IMR-90 (cell line): Measurements from ENCODE around the gene SSX2IP. TPM values are rescaled to one million over a fixed set of nuclear protein-coding genes. Genes with fewer than 3 reads are reported as not detected.

Experiments used
- ATAC-seq: fragments of 200-7000 bp; cut with Tn5 transposase; 2 replicates; pipeline ENCODE4 v1.9.1; 2020; ENCODE audit warnings: low read depth, mild to moderate bottlenecking, moderate library complexity
- BruUV-seq: library from RNA; stranded (reverse); fragments of 400-500 nt; replicated peaks from 2 replicates; lab custom pipeline; 2021; lab: Mats Ljungman, UMichigan
- CTCF ChIA-PET: fragments of 300-600 bp; formaldehyde crosslinking; extraction: SDS; loops from one replicate; lab custom pipeline; 2021; ENCODE audit warnings: antibody characterized with exemption; lab: Yijun Ruan, JAX
- POLR2A ChIA-PET: fragments of 300-600 bp; sonication (Branson Sonifier 250); formaldehyde crosslinking; loops from one replicate; lab custom pipeline; 2022; ENCODE audit warnings: antibody characterized with exemption; ENCODE audit not compliant: unreplicated experiment; lab: Charles Lee
- DNase-seq: peaks from one replicate; pipeline ENCODE4 v3.0.0; 2013
- H2AFZ ChIP-seq: replicated peaks from 2 replicates; pipeline ENCODE3; 2013; ENCODE audit warnings: low read length, mild to moderate bottlenecking; ENCODE audit not compliant: poor library complexity
- H2AK5ac ChIP-seq: 2 replicates; pipeline ENCODE4 v1.6.1; 2013; ENCODE audit warnings: low read depth, low read length, inconsistent platforms
- H2AK9ac ChIP-seq: replicated peaks from 2 replicates; pipeline ENCODE3; 2013; ENCODE audit warnings: mild to moderate bottlenecking, low read depth, low read length, moderate library complexity; ENCODE audit not compliant: poor library complexity
- H2BK120ac ChIP-seq: 2 replicates; pipeline ENCODE4 v1.6.1; 2013; ENCODE audit warnings: low read depth, low read length, inconsistent platforms
- H2BK15ac ChIP-seq: 3 replicates; pipeline ENCODE4 v1.6.1; 2013; ENCODE audit warnings: low read depth, low read length, inconsistent platforms
- H2BK20ac ChIP-seq: 2 replicates; pipeline ENCODE4 v1.6.1; 2013; ENCODE audit warnings: low read depth, mild to moderate bottlenecking, inconsistent platforms, low read length, moderate library complexity
- H2BK5ac ChIP-seq: 2 replicates; pipeline ENCODE4 v1.6.1; 2013; ENCODE audit warnings: mild to moderate bottlenecking, low read depth, low read length, inconsistent platforms; ENCODE audit not compliant: poor library complexity, severe bottlenecking
- H3K14ac ChIP-seq: replicated peaks from 2 replicates; pipeline ENCODE4 v1.6.1; 2013; ENCODE audit warnings: low read depth, low read length, inconsistent platforms
- H3K18ac ChIP-seq: 2 replicates; pipeline ENCODE4 v1.6.1; 2013; ENCODE audit warnings: low read depth, low read length, control low read depth
- H3K23ac ChIP-seq: 2 replicates; pipeline ENCODE4 v1.6.1; 2013; ENCODE audit warnings: low read depth, low read length, inconsistent platforms
- H3K27ac ChIP-seq: 2 replicates; pipeline ENCODE4 v1.5.1; 2013; ENCODE audit warnings: mild to moderate bottlenecking, control low read depth, low read length; ENCODE audit not compliant: insufficient read depth
- H3K27me3 ChIP-seq: 2 replicates; pipeline ENCODE4 v1.6.1; 2013; ENCODE audit warnings: low read length; ENCODE audit not compliant: control insufficient read depth, insufficient read depth
- H3K36me3 ChIP-seq: 2 replicates; pipeline ENCODE4 v1.6.1; 2013; ENCODE audit warnings: low read length, mixed read lengths; ENCODE audit not compliant: control insufficient read depth, insufficient read depth
- H3K4ac ChIP-seq: 2 replicates; pipeline ENCODE4 v1.6.1; 2013; ENCODE audit warnings: low read depth, low read length, inconsistent platforms
- H3K4me1 ChIP-seq: 2 replicates; pipeline ENCODE4 v1.6.1; 2013; ENCODE audit warnings: low read length, mixed read lengths; ENCODE audit not compliant: control insufficient read depth, insufficient read depth
- H3K4me2 ChIP-seq: 2 replicates; pipeline ENCODE4 v1.6.1; 2013; ENCODE audit warnings: low read depth, mild to moderate bottlenecking, control low read depth, low read length, moderate library complexity
- H3K4me3 ChIP-seq: 2 replicates; pipeline ENCODE4 v1.5.1; 2013; ENCODE audit warnings: low read depth, mild to moderate bottlenecking, control low read depth, low read length, moderate library complexity; ENCODE audit not compliant: insufficient read depth
- H3K56ac ChIP-seq: 2 replicates; pipeline ENCODE4 v1.6.1; 2013; ENCODE audit warnings: low read length, inconsistent platforms; ENCODE audit not compliant: insufficient read depth; ENCODE audit errors: extremely low read depth
- H3K79me1 ChIP-seq, 2 experiments: 2 replicates each; pipeline ENCODE4 v1.6.1; 2013; ENCODE audit warnings: low read length in 2 of 2, inconsistent platforms in 1 of 2, low read depth in 1 of 2
- H3K9ac ChIP-seq: 2 replicates; pipeline ENCODE4 v1.6.1; 2013; ENCODE audit warnings: low read depth, low read length, control low read depth
- H3K9me1 ChIP-seq: 2 replicates; pipeline ENCODE4 v1.6.1; 2013; ENCODE audit warnings: low read length, inconsistent platforms; ENCODE audit not compliant: insufficient read depth
- H3K9me3 ChIP-seq: 2 replicates; pipeline ENCODE4 v1.6.1; 2013; ENCODE audit warnings: low read length; ENCODE audit not compliant: control insufficient read depth, insufficient read depth
- H4K20me1 ChIP-seq: 2 replicates; pipeline ENCODE4 v1.6.1; 2013; ENCODE audit warnings: low read length, inconsistent platforms; ENCODE audit not compliant: insufficient read depth
- H4K5ac ChIP-seq: 2 replicates; pipeline ENCODE4 v1.6.1; 2013; ENCODE audit warnings: mild to moderate bottlenecking, low read depth, low read length, control low read depth
- H4K8ac ChIP-seq, 2 experiments: 2 replicates each; pipeline ENCODE4 v1.6.1; 2013; ENCODE audit warnings: low read depth in 2 of 2, low read length in 2 of 2, control low read depth in 1 of 2, inconsistent platforms in 1 of 2
- H4K91ac ChIP-seq: 2 replicates; pipeline ENCODE4 v1.6.1; 2013; ENCODE audit warnings: low read depth, low read length, inconsistent platforms; ENCODE audit not compliant: insufficient read depth
- BHLHE40 ChIP-seq: fragments of 150-350 bp; IDR thresholded peaks from 2 replicates; pipeline ENCODE4 v1.6.1; 2016; ENCODE audit warnings: mild to moderate bottlenecking, low read depth, low read length
- CEBPB ChIP-seq: IDR thresholded peaks from 2 replicates; pipeline ENCODE4 v1.6.1; 2012; ENCODE audit warnings: low read depth, low read length, improper control_type of control experiment
- CHD1 ChIP-seq: IDR thresholded peaks from 2 replicates; pipeline ENCODE4 v1.6.1; 2012; ENCODE audit warnings: low read depth, low read length, improper control_type of control experiment
- CTCF ChIP-seq: conservative IDR thresholded peaks from 2 replicates; pipeline ENCODE4 v1.5.1; 2012; ENCODE audit warnings: mild to moderate bottlenecking, low read depth, low read length, improper control_type of control experiment
- ELK1 ChIP-seq: fragments of 150-350 bp; IDR thresholded peaks from 2 replicates; pipeline ENCODE4 v1.6.1; 2016; ENCODE audit warnings: low read depth, mild to moderate bottlenecking, low read length, moderate library complexity, borderline replicate concordance
- FOS ChIP-seq: fragments of 150-350 bp; IDR thresholded peaks from 2 replicates; pipeline ENCODE4 v1.6.1; 2016; ENCODE audit warnings: low read depth, low read length
- MAFK ChIP-seq: IDR thresholded peaks from 2 replicates; pipeline ENCODE4 v1.6.1; 2012; ENCODE audit warnings: low read depth, low read length, improper control_type of control experiment
- MAZ ChIP-seq: IDR thresholded peaks from 2 replicates; pipeline ENCODE4 v1.6.1; 2012; ENCODE audit warnings: low read depth, mild to moderate bottlenecking, low read length, improper control_type of control experiment, moderate library complexity, borderline replicate concordance
- MXI1 ChIP-seq: IDR thresholded peaks from 2 replicates; pipeline ENCODE4 v1.6.1; 2012; ENCODE audit warnings: low read depth, mild to moderate bottlenecking, low read length, moderate library complexity, borderline replicate concordance
- NFE2L2 ChIP-seq: fragments of 150-350 bp; IDR thresholded peaks from 2 replicates; pipeline ENCODE4 v1.6.1; 2016; ENCODE audit warnings: low read depth, mild to moderate bottlenecking, low read length
- POLR2A ChIP-seq: IDR thresholded peaks from 2 replicates; pipeline ENCODE4 v1.6.1; 2012; ENCODE audit warnings: mild to moderate bottlenecking, low read depth, low read length
- RAD21 ChIP-seq: IDR thresholded peaks from 2 replicates; pipeline ENCODE4 v1.6.1; 2012; ENCODE audit warnings: low read length, improper control_type of control experiment
- RCOR1 ChIP-seq: IDR thresholded peaks from 2 replicates; pipeline ENCODE4 v1.6.1; 2012; ENCODE audit warnings: mild to moderate bottlenecking, low read length, improper control_type of control experiment; ENCODE audit not compliant: insufficient replicate concordance
- RFX5 ChIP-seq: IDR thresholded peaks from 2 replicates; pipeline ENCODE4 v1.8.0; 2012; ENCODE audit warnings: low read depth, mild to moderate bottlenecking, low read length, moderate library complexity
- SMC3 ChIP-seq: fragments of 150-350 bp; IDR thresholded peaks from 2 replicates; pipeline ENCODE4 v1.6.1; 2016; ENCODE audit warnings: low read depth, mild to moderate bottlenecking, antibody characterized with exemption, low read length, moderate library complexity
- USF2 ChIP-seq: fragments of 150-350 bp; IDR thresholded peaks from 2 replicates; pipeline ENCODE4 v1.6.1; 2017; ENCODE audit warnings: mild to moderate bottlenecking, antibody characterized with exemption, low read length, low read depth
- WGBS, 2 experiments: methylation state at CpG; one replicate each; pipeline versions ENCODE4 v1.1.5 to v1.1.7; 2013; ENCODE audit warnings: missing lambda C conversion rate in 2 of 2; ENCODE audit not compliant: insufficient read length in 1 of 2; ENCODE audit errors: extremely low coverage in 2 of 2; 5-methylcytosine and 5-hydroxymethylcytosine counted together
- dilution Hi-C: fragments of 300-500 bp; cut with HindIII; formaldehyde crosslinking; loops from one replicate; pipeline ENCODE4 v1.14.3; 2018; ENCODE audit warnings: low sequenced_read_pairs; ENCODE audit not compliant: unreplicated experiment
- in situ Hi-C: fragments of 300-500 bp; cut with MboI; formaldehyde crosslinking; loops from 3 replicates; pipeline ENCODE4 v1.14.3; 2019; ENCODE audit warnings: low sequenced_read_pairs, inconsistent platforms, mixed read lengths
- intact Hi-C: fragments of 100-400 bp; cut with micrococcal nuclease; formaldehyde crosslinking; loops from 2 replicates; pipeline ENCODE4 v1.10.0; 2022
- polyA plus RNA-seq, 3 experiments: library from polyadenylated mRNA; depleted of rRNA; stranded (reverse); fragments of >200 nt; gene quantifications; 2 replicates each; pipeline ENCODE4 v1.2.3, GENCODE V29; 2012; ENCODE audit warnings: low replicate concordance in 1 of 3
- total RNA-seq: library from RNA; depleted of rRNA; stranded (reverse); fragments of >200 nt; gene quantifications from 2 replicates; pipeline ENCODE4 v1.2.3, GENCODE V29; 2012

SSX2IP gene
- total and polyA plus RNA-seq, 2 of the 4 experiments (the other 2 are of a cell fraction), result 7.7 to 13.4 TPM

GRCh38 chr1:84613026-84613425 is 77.2 kb downstream of the SSX2IP start:
- H2AFZ ChIP-seq, result no peak overlapping the region
- dilution Hi-C loops (no loop called here), intact Hi-C loops (loop anchor here (10.0 kb wide), 1 partner anchor 708 kb away; no protein-coding TSS in a partner anchor), in situ Hi-C loops (loop anchor here (25.0 kb wide), 2 partner anchors 324 to 476 kb away; partner anchors contain the start of gene PRKACB)
- H4K8ac ChIP-seq, result no peak overlapping the region
- no peak overlapping the region for H3K4me2 ChIP-seq
- H4K91ac ChIP-seq, result no peak overlapping the region
- H3K27me3 ChIP-seq, result no peaks in the 10 kb centered on the region
- H2BK5ac ChIP-seq, result no peak overlapping the region
- peaks cover 2% of the 10 kb centered on the region for H3K9me3 ChIP-seq
- H3K27ac ChIP-seq, result no peak overlapping the region
- H3K9ac ChIP-seq, result no peak overlapping the region
- POLR2A ChIA-PET, result no interaction called here
- H2BK15ac ChIP-seq, result no peak overlapping the region
- H3K56ac ChIP-seq, result no peak overlapping the region
- no peaks in the 10 kb centered on the region for H3K79me1 ChIP-seq
- no peak overlapping the region for H3K14ac ChIP-seq
- H3K36me3 ChIP-seq, result no peaks in the 10 kb centered on the region
- no TSS peak for BruUV-seq
- no peak overlapping the region for H2AK9ac ChIP-seq
- TF ChIP-seq RFX5 (no peak), MXI1 (no peak), CEBPB (no peak), CHD1 (no peak), BHLHE40 (no peak), ELK1 (no peak), CTCF (no peak), USF2 (no peak), MAFK (no peak), FOS (no peak), POLR2A (no peak), SMC3 (no peak), RCOR1 (no peak), RAD21 (no peak), NFE2L2 (no peak), MAZ (no peak)
- H3K18ac ChIP-seq, result no peak overlapping the region
- ATAC-seq (no peak), DNase-seq (peak; percentile 56)
- no CpG with 5 or more reads among the region's 2 CpGs for WGBS, 2 experiments
- CTCF ChIA-PET, result interaction anchor here (0.6 to 1.6 kb wide), 2 partner anchors 9 to 472 kb away, joined by 3 to 6 read pairs; no protein-coding TSS in a partner anchor
- no peak overlapping the region for H3K4me3 ChIP-seq
- H3K4ac ChIP-seq, result no peak overlapping the region
- no peaks in the 10 kb centered on the region for H4K20me1 ChIP-seq
- H2AK5ac ChIP-seq, result no peak overlapping the region
- H3K23ac ChIP-seq, result no peak overlapping the region
- H3K9me1 ChIP-seq, result no peaks in the 10 kb centered on the region
- peaks cover 6% of the 10 kb centered on the region for H3K4me1 ChIP-seq
- H2BK120ac ChIP-seq, result no peak overlapping the region
- no peak overlapping the region for H4K5ac ChIP-seq
- peak overlapping the region; percentile 28; the same call in 1 of the 2 replicates for H2BK20ac ChIP-seq
